Testis (tissue), 2 donors: ENCODE measurements around the gene CC2D1A.

Source experiments
- POLR2A ChIP-seq: fragments of 450-650 bp; IDR thresholded peaks from one replicate; pipeline ENCODE4 v1.6.1; 2017; ENCODE audit warnings: antibody characterized with exemption, mild to moderate bottlenecking, moderate library complexity
- TF ChIP-seq, protein P1 (sequence below), 3 experiments: fragments of 450-650 bp in 2 of 3; fragments of 200-600 bp in 1 of 3; sonication (generic) in 1 of 3; IDR thresholded peaks; one replicate each; pipeline ENCODE4 v1.5.1; 2016 to 2019; ENCODE audit warnings: antibody characterized with exemption in 3 of 3, mild to moderate bottlenecking in 2 of 3, moderate library complexity in 1 of 3

DNA sequence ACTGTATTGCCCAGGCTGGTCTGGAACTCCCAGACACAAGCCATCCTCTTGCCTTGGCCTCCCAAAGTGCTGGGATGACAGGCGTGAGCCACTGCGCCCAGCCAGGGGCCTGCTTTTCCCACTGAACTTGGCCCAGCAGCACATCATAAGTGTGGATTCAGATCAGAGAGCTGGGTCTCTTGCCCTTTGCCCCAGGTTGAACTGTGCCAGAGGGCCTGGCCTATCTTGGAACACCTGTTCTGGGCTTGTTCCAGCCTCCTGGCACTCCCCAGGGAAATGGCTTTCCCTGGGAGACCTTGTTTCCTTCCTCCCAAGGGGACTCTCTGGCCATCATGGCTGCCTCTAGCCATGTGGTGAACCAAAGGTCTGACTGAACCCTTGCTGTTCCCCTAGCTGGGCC, 3.4 kb downstream of the CC2D1A start:
- no peak for TF ChIP-seq POLR2A
- TF ChIP-seq, protein P1, sequence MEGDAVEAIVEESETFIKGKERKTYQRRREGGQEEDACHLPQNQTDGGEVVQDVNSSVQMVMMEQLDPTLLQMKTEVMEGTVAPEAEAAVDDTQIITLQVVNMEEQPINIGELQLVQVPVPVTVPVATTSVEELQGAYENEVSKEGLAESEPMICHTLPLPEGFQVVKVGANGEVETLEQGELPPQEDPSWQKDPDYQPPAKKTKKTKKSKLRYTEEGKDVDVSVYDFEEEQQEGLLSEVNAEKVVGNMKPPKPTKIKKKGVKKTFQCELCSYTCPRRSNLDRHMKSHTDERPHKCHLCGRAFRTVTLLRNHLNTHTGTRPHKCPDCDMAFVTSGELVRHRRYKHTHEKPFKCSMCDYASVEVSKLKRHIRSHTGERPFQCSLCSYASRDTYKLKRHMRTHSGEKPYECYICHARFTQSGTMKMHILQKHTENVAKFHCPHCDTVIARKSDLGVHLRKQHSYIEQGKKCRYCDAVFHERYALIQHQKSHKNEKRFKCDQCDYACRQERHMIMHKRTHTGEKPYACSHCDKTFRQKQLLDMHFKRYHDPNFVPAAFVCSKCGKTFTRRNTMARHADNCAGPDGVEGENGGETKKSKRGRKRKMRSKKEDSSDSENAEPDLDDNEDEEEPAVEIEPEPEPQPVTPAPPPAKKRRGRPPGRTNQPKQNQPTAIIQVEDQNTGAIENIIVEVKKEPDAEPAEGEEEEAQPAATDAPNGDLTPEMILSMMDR (IDR thresholded peaks at IDR 0.05), result no peak
